Stimulated activated CD4-positive, alpha-beta T cell treated with anti-CD3 and anti-CD28 coated beads, Interleukin-4, amount 100 ng/mL, for 48 hours (primary cell): Measurements from ENCODE around the gene HYI.
"Not testable (repeated sequence)": the region's sequence is repeated elsewhere in the genome, so short reads cannot be mapped to it uniquely, and the experiment has no call there.

Source experiments
- DNase-seq, 2 donors: peaks; one replicate each; pipeline ENCODE4 v3.0.0-alpha.2; 2020; ENCODE audit warnings: low read depth in 2 of 2

The HYI gene

DNA sequence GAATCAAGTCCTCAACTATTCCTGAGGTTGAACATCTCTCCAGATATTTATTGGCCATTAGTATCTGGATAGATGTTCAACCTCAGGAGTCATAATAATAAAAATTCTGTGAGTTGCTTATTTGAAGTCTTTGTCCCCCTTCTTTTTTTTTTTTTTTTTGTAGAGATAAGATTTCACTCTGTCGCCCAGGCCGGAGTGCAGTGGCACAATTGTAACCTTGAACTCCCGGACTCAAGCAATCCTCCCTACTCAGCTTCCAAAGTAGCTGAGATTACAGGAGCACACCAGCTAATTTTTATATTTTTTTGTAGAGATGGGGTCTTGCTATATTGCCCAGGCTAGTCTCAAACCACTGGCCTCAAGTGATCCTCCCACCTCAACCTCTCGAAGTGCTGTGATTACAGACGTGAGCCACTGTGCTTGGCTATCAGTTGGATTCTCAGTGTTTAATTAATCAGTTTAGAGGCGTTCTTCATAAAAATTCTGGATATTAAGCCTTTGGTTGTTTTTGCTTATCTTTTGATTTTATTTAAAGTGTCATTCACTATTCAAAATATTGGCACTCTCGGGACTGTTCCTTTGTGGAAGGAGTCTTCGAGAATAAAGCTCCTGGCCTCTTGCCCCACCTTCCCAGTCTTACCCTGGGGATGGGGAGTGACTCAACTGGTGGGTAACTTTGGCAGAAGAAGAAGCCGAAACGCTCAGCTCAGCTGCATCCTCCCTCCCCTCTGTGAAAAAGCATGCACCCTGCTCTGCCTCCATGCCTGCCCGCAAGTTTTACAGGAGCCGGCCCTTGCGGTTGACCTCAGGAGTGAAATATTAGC, 11.2 kb upstream of the HYI start:
- no peak for DNase-seq

DNA sequence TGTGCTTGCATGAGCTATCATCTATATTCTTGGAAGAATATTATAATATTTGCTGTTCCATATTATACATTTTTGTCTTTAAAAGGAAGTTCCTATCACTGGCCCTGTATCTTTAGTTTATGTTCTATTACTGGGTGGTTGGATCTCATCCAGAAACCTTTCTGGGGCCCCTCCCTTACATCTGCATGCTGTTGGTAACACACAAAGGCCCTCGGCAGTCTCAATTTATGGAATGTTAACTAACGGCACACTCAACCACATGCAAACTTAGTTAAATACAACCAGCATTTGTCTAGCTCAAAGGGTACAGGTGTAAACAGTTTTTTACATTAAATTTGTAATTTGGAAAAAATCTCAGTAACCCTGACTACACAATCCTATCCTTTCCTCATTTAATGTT, 9.7 kb upstream of the HYI start:
- DNase-seq = no peak

DNA sequence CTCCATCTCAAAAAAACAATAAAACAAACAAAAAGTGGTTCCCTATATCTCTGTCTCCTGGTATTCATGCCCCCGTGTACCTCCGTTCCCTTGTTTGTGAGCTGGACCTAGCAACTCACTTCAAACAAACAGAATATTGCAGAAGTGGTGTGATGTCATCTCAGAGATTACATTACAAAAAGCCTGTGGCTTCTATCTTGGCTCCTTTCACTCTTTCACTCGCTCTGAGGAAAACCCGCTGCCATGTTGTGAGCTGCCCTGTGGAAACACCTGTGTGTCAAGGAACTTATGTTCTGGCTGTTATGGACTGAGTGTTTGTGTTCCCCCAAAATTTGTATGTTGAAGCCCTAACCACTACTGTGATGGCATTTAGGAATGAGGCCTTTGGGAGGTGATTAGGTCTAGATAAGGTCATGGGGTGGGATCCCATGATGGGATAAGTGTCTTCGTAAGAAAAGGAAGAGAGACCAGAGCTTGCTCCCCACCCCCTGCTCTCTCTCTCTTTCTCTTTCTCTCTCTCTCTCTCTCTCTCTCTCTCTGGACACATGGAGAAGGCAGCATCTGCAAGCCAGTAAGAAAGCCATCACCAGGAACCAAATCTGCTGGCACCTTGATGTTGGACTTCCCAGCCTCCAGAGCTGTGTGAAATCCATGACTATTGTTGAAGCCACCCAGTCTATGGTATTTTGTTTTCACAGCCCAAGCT, 7.4 kb upstream of the HYI start:
- DNase-seq = no peak

DNA sequence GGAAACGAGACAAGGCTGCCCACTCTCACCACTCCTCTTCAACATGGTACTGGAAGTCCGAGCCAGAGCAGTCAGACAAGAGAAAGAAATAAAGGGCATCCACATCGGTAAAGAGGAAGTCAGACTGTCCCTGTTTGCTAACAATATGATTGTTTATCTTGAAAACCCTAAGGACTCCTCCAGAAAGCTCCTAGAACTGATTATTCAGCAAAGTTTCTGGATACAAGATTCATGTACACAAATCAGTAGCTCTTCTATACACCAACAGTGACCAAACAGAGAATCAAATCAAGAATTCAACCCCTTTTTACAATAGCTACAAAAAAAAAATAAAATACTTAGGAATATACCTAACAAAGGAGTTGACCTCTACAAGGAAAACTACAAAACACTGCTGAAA, 4.6 kb upstream of the HYI start:
- DNase-seq = not testable (repeated sequence)

DNA sequence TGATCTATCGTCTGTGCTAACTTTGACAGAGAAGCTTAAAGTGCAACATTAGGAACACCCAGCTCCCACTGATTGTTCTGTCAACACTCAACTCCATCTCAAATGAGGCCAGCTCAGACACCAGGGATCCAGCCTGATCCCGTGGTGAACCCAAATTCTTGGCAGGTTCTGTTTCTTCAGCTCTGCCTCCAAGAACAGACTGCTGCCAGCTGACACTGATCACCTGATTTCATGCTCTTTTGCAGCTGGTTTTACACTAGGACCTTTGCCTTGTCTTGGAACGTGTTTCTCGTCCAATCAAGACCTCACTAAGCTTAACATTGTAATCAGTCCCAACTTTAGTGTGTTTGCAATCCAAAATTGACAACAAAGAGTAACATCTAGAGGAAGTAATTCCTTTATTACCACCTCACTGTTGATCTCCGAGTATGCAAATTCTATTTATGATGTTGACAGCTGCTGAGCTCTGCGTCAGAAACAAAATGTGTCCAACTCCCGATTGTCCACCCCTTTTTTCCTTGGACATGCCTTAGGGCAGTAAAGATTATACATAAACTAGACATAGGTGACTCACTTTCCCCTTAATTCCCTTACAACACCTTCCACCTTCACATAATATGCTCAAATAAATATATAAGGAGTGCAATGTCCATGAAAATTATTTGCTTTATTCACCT, 1.6 kb upstream of the HYI start:
- no peak for DNase-seq

GRCh38 chr1:43454270-43455011, 710 bp upstream of the HYI start:
- DNase-seq = peak; percentile 49 to 56

GRCh38 chr1:43452789-43453441, 816 bp downstream of the HYI start:
- no peak for DNase-seq

DNA sequence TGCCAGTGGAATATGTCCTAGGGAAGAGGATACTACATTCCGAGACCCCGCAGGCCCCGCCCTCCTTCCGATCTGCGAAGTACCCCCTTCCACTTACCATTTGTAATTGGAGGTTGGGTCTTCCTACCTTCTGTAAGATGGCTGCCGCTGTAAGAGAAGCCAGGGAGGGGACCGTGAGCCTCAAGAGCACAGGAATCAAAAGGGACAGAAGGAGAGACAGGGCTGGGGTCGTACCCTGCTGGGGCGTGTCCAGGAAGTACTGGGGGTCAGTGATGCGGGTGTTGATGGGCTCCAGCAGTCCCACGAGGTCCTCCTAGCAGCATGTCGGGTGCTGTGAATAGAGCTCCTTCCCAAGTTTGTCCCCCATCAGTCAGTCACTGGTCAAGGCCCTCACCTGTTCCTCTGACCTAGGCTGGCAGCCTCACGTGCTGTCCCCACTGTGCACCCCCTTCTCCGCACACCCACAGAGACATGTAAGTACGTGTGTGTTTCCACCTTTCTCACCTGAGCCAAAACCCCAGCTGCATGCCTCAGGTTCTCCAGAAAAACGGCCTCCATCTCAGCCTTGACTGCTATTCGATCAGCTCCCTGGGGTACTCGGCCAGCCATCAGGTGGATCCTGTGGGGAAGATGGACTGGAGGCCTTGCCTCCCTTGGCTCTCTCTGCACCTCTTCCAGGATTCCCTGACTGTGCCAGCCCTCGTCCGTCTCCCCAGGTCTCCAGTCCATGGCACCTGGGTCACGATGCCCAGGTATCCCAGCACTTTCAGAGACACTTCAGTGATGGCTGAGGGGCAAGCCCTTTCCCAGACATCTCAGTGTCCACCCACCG, 1.8 kb downstream of the HYI start:
- no peak for DNase-seq

GRCh38 chr1:43451157-43451591, 2.6 kb downstream of the HYI start:
- DNase-seq = no peak

- DNase-seq = no peak
Observed at GRCh38 chr1:43450251-43450941, 3.3 kb downstream of the HYI start.

GRCh38 chr1:43449708-43450069, 4.0 kb downstream of the HYI start:
- DNase-seq = no peak

DNA sequence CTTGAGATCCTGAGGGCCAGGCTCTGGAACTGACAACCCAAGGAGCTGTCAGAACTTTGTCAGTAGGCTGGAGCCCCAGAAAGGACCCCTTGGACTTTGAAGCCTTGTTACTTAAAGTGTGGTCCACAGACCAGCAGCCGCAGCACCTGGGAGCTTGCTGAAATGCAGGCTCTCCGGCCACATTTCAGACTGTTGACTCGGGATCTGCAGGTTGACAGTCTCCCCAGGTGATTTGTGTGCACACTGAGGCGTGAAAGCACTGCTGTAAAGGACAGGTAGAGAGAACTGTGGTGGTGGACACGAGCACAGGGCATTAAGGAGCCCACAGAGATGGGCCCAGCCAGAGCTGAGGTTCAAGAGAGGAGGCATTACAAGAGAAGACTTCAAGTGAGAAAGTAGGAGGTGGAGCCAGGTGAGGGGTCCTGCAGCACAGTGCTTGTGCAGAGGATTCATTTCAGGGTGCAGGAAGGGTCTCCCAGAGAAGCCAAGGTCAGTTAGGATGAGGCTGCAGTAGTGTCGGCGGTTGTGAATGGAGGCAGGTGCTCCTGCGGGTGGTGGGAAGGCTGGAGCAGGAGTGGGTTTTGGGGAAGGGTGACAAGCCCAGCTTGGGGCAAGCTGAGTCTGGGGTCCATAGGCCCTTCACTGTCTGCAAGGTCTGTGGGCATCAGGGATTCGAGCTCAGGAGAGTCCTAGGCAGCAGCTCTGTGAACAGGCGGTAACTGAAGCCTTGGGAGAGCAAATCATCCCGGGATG, 4.6 kb downstream of the HYI start:
- DNase-seq = no peak

DNA sequence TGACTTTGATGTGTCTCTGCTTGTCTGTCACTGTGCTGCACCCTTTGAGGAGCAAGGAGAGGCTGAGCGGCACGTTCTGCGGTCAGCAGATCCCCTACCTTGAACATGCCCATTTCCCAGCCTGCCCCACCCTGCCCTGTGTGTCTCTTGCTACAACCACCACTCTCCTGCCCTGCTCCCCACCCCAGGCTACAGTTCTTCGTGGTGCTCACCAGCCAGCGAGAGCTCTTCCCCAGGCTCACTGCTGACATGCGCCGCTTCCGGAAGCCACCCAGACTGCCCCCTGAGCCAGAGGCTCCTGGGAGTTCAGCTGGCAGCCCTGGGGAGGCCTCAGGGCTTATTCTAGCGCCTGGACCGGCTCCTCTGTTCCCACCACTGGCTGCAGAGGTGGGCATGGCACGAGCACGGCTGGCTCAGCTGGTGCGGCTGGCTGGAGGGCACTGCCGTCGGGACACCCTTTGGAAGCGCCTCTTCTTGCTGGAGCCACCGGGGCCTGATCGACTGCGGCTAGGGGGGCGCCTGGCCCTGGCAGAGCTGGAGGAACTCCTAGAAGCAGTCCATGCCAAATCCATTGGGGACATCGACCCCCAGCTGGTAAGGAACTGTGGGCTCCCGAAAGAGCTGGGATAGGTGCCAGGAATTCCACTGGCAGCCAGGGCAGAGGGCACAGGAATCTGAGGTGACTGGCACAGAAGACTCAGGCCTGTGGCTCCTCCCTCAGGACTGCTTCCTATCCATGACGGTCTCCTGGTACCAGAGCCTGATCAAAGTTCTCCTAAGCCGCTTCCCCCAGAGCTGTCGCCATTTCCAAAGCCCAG, 5.6 kb downstream of the HYI start:
- DNase-seq = no peak

- DNase-seq = no peak
Observed at GRCh38 chr1:43446881-43447835, 6.6 kb downstream of the HYI start.

DNA sequence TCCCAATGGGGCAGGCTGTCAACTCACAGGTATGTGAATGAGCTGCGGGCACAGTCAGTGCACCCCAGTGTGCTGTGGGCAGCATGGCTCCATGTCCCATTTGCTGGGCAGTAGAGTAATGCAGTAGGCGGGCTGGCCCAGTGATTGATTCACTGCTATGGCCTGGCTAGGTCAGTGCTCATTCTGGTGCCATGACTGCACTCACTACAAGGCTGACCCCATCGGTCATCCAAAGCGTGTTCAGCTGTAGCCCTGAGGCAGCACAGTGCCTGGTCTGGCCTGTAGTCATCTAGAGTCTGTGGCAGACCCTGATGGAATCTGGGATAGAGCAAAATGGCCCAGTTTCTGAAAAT, 7.4 kb downstream of the HYI start:
- no peak for DNase-seq

DNA sequence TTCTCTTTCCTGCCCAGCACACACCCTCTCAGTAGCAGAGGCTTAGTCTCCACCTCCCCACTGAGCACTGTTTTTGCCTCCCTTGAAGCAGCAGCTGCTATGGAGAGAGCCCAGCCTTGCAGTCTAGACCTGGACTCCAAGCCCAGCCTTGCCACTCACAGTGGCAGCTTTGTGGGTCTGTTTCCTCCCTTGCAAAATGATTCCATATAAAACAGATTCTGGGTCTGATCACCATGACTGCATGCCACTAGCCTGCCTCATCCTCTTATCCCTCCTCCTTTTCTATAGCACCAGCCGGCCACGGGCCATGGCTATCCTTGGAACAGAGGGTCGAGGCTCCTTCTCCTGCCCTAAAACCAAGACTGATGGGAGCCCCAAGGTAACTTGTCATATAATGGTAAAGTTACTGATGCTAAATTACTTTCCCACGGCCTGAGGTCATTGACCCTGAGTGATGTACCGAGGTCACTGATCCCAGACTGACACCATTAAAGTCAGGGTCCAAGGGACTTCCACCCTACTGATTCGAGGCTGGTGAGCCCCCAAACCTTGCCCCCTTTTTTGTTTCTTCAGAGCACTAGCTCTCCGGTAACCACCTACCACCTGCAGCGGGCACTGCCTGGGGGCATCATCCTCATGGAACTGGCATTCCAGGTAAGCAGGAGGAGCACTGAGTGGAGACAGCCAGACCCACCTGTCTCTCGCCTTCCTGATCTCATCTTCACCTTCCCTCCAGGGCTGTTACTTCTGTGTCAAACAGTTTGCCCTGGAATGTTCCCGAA, 7.9 kb downstream of the HYI start:
- DNase-seq = no peak

GRCh38 chr1:43444836-43445235, 8.9 kb downstream of the HYI start:
- no peak for DNase-seq
